Measurements from ENCODE around the gene HSFX3. TPM values are rescaled to one million over a fixed set of nuclear protein-coding genes. Genes with fewer than 3 reads are reported as not detected.

HSFX3 gene
- total and polyA plus RNA-seq, 2 of the 8 experiments (the other 6 are each of a cell fraction or from before 2014, with no cell fraction given) = not detected

DNA sequence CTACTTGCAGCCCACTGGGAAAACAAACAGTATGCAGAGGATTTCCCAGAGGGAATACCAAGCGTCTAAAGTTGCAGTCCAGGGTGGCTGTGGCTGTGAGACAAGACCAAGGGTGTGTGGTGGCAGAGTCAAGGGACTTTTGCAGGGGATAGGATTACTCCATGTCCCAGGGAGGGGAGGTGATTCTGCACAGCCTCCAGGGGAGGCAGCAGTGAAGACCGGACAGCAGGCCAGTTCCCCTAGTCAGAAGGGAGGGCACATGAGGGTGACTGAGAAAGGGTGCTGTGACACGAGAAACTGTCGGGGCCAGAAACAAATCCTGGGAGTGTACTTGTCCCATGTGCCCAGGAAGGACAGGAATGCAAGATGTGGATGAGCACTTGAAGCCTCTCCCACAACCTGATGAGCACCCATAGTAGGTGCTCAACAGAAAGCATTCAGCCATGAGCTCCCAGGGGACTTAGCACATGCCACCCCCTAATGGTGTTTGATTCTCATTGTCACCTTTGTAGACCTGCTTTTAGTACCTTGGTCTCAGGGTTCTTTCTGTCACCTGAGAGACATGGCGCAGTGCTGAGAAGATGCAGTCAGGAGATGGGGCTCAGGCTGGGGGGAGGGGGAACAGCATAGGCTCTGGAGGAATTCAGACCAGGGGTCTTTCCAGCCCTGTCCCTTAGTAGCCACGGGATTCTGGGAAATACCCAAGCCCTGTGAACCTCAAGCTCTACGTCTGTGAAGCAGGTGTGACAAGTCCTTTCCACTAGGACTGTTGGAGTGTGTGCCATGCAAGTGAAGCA is 18.1 kb upstream of the HSFX3 start:
- ChIA-PET POLR2A (ENCODE audit: partially characterized antibody) (no interaction called here), CTCF (ENCODE audit: partially characterized antibody) (no interaction called here)
- no peak overlapping the region for H3K23ac ChIP-seq (ENCODE audit: insufficient read length)
- no peak overlapping the region for H3K4me3 ChIP-seq (ENCODE audit: extremely low read depth in 1 of 4, insufficient read depth in 2 of 4, low read depth in 3 of 4, low read length in 4 of 4)
- H3K4me1 ChIP-seq (replicated peaks in 1 of 4; ENCODE audit: control insufficient read depth in 3 of 4, insufficient read depth in 4 of 4, low read length in 3 of 4) = no peaks in the 10 kb centered on the region
- H2AFZ ChIP-seq (ENCODE audit: low read length) = no peak overlapping the region
- no peak overlapping the region for H2BK5ac ChIP-seq (ENCODE audit: low read depth, low read length)
- H3K79me1 ChIP-seq (ENCODE audit: low read depth, low read length) = no peaks in the 10 kb centered on the region
- no peak overlapping the region for H3K27ac ChIP-seq (ENCODE audit: low read depth, low read length)
- WGBS, 2 experiments (ENCODE audit: extremely low coverage in 1 of 2, insufficient coverage in 1 of 2, insufficient read length in 1 of 2, insufficient replicate concordance in 2 of 2, low coverage in 1 of 2, low lambda C conversion rate in 2 of 2, missing lambda C conversion rate in 1 of 2) = 91% methylated on average over 6 of the region's 7 CpGs; no CpG with 5 or more reads in 1 of the 2 experiments
- H3K14ac ChIP-seq (ENCODE audit: insufficient read length) = no peak overlapping the region
- FAIRE-seq (no peak), DNase-seq (ENCODE audit: low read depth in 1 of 2, low spot score in 2 of 2) (no peak)
- no peak overlapping the region for H3K9ac ChIP-seq (replicated peaks in 1 of 4; ENCODE audit: extremely low read depth in 1 of 4, low read depth in 3 of 4, low read length in 3 of 4)
- no peaks in the 10 kb centered on the region for H3K79me2 ChIP-seq (ENCODE audit: control insufficient read depth in 1 of 2, insufficient read depth in 2 of 2, low read length in 2 of 2)
- no peak overlapping the region for H3K4ac ChIP-seq (replicated peaks; ENCODE audit: insufficient read length, low read depth, low read length)
- H4K8ac ChIP-seq (ENCODE audit: extremely low read depth, insufficient read depth, low read length) = no peak overlapping the region; the same call in 1 of the 2 replicates
- no peaks in the 10 kb centered on the region for H3K23me2 ChIP-seq (ENCODE audit: low read depth, low read length)
- no peaks in the 10 kb centered on the region for H3K27me3 ChIP-seq (replicated peaks in 1 of 4; ENCODE audit: control insufficient read depth in 3 of 4, extremely low read depth in 1 of 4, insufficient read depth in 3 of 4, low read length in 3 of 4)
- H3K9me3 ChIP-seq (ENCODE audit: insufficient read depth in 2 of 2, low read depth in 1 of 2, low read length in 1 of 2) = no peaks in the 10 kb centered on the region
- H2AK5ac ChIP-seq (ENCODE audit: low read depth, low read length) = no peak overlapping the region
- H2BK120ac ChIP-seq (replicated peaks; ENCODE audit: low read depth, low read length) = no peak overlapping the region
- H2BK15ac ChIP-seq (ENCODE audit: low read length) = no peak overlapping the region
- H2BK20ac ChIP-seq (ENCODE audit: low read length) = no peak overlapping the region
- no peak overlapping the region for H2BK12ac ChIP-seq (ENCODE audit: low read depth, low read length)
- H4K20me1 ChIP-seq (replicated peaks in 1 of 2; ENCODE audit: control insufficient read depth in 1 of 2, insufficient read depth in 2 of 2, low read length in 2 of 2) = no peaks in the 10 kb centered on the region
- H4K91ac ChIP-seq (replicated peaks; ENCODE audit: insufficient read length, low read length) = no peak overlapping the region
- no peak overlapping the region for H4K5ac ChIP-seq (ENCODE audit: insufficient read length, low read depth, low read length)
- no peak overlapping the region for H3K18ac ChIP-seq (ENCODE audit: extremely low read depth, low read length)
- no peak overlapping the region for H3K4me2 ChIP-seq (ENCODE audit: insufficient read depth in 1 of 2, low read depth in 2 of 2, low read length in 2 of 2)
- H3K36me3 ChIP-seq (ENCODE audit: control insufficient read depth in 2 of 4, insufficient read depth in 4 of 4, low read length in 3 of 4) = no peaks in the 10 kb centered on the region
- no peak overlapping the region for H3K56ac ChIP-seq (replicated peaks; ENCODE audit: insufficient read length, low read depth, low read length)
- TF ChIP-seq BCL11A (IDR thresholded peaks at IDR 0.05; ENCODE audit: low read depth in 2 of 2, low read length in 2 of 2) = no peak
- no peak for TF ChIP-seq GTF2F1 (IDR thresholded peaks at IDR 0.05; ENCODE audit: borderline replicate concordance, low read depth, low read length)
- no peak for TF ChIP-seq EZH2 (IDR thresholded peaks at IDR 0.05; ENCODE audit: low read depth, low read length, severe bottlenecking)
- no peak for TF ChIP-seq SP2 (IDR thresholded peaks at IDR 0.05; ENCODE audit: low read length)
- TF ChIP-seq, protein P1, sequence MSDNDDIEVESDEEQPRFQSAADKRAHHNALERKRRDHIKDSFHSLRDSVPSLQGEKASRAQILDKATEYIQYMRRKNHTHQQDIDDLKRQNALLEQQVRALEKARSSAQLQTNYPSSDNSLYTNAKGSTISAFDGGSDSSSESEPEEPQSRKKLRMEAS (IDR thresholded peaks at IDR 0.05) = no peak
- TF ChIP-seq CBX5 (IDR thresholded peaks at IDR 0.05; ENCODE audit: low read depth, low read length) = no peak
